ENCODE measurements around the gene EDEM2. TPM values are rescaled to one million over a fixed set of nuclear protein-coding genes. Genes with fewer than 3 reads are reported as not detected.

Gene EDEM2
- polyA plus RNA-seq, 3 donors, result 39.5 to 86.1 (median 75.6) TPM

DNA sequence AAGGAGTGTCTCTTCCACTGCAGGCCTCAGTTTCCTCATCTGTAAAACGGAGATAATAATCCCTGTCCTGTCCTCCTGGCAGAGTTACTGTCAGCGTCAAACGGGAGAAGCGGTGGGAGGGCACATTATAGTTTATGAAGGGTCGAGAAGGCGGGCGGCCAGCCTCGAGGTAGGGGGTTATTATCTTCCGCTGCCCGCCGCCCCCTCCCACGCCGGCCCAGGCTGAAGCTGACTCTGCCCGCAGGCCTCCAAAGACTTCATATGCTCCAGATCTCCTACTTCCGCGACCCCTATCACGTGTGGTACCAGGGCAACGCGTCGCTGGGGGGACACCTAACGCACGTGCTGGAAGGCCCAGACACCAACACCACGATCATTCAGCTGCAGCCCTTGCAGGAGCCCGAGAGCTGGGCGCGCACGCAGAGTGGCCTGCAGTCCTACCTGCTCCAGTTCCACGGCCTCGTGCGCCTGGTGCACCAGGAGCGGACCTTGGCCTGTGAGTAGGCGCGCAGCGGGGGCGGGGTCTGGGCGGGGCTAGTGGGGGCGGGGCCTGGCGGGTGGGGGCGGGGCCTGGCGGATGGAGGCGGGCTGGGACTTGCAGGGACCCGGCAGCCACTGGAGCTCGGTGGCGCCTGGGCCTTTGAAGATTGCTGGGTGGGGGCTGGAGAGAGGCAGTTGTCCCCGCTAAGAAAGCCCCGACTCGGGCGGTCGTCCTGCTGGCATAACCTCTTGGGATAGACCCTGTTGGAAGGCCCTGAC is 27.5 kb upstream of the EDEM2 start:
- Histone ChIP-seq H3K9ac (ENCODE audit: insufficient read depth, low read length, poor library complexity, severe bottlenecking) (no peak overlapping the region), H3K36me3 (replicated peaks in 1 of 2; ENCODE audit: control insufficient read depth in 1 of 2, insufficient read depth in 2 of 2, low read length in 2 of 2) (no peaks in the 10 kb centered on the region), H3K27ac (ENCODE audit: low read depth in 1 of 2, low read length in 2 of 2) (no peak overlapping the region), H3K27me3 (ENCODE audit: control insufficient read depth in 2 of 2, insufficient read depth in 2 of 2, low read length in 2 of 2) (no peaks in the 10 kb centered on the region), H4K20me1 (ENCODE audit: insufficient read depth, low read length) (no peaks in the 10 kb centered on the region), H3K4me1 (ENCODE audit: control insufficient read depth in 1 of 2, insufficient read depth in 2 of 2, low read length in 2 of 2) (peaks cover 11 to 13% of the 10 kb centered on the region in 2 donors), H2AFZ (ENCODE audit: insufficient read depth, low read depth, low read length, poor library complexity, severe bottlenecking) (no peak overlapping the region), H3K4me2 (replicated peaks; ENCODE audit: extremely low read depth, low read length, poor library complexity, severe bottlenecking) (no peak overlapping the region), H3K4me3 (replicated peaks in 1 of 3; ENCODE audit: low read depth in 2 of 3, low read length in 3 of 3) (no peak overlapping the region), H3K9me3 (replicated peaks in 1 of 2; ENCODE audit: control insufficient read depth in 1 of 2, insufficient read depth in 1 of 2, low read length in 2 of 2) (peaks cover 0 to 4% of the 10 kb centered on the region in 2 donors), H3K79me2 (ENCODE audit: insufficient read depth, low read length) (no peaks in the 10 kb centered on the region)
- no peak for DNase-seq
- intact Hi-C loops (cut with micrococcal nuclease), result no loop called here
- Mint-ChIP-seq H3K36me3 (peaks cover 0 to 8% of the 10 kb centered on the region in 2 donors), H3K27me3 (ENCODE audit: low read depth in 3 of 3) (peaks cover 0 to 12% (median 4%) of the 10 kb centered on the region in 3 donors), H3K4me1 (peaks cover 13% of the 10 kb centered on the region), H3K27ac (no peak overlapping the region), H3K9me3 (peaks cover 0 to 8% (median 2%) of the 10 kb centered on the region in 7 donors), H3K4me3 (no peak overlapping the region)
- 97% methylated on average over 29 of the region's 49 CpGs for WGBS (ENCODE audit: insufficient coverage)
- TF ChIP-seq CTCF (IDR thresholded peaks at IDR 0.05), result no peak

DNA sequence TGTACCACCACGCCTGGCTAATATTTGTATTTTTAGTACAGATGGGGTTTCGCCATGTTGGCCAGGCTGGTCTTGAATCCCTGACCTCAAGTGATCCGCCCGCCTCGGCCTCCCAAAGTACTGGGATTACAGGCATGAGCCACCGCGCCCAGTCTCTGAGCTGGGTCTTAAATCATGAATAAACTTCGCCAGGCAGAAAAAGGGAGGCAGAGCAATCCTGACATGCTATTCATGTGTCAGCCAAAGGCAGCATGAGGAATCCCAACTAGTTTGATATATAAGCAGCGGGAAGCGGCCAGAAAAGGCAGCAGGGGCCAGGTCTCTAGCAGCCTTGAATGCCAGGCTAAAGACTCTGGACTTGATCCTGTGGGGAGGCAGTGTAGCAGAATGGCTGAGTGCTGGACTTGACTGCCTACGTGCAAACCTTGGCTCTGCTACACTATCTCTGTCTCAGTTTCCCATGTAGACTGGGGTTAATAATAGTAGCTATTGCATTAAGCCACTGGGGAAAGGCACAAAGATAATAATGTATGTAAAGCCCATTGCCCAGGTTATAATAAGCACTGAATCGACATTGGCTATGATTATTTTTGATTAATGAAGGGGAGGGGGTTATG is 26.5 kb upstream of the EDEM2 start:
- H3K27me3 Mint-ChIP-seq (ENCODE audit: low read depth in 3 of 3), result peaks cover 0 to 15% (median 4%) of the 10 kb centered on the region in 3 donors
- intact Hi-C loops (cut with micrococcal nuclease), result no loop called here
- Histone ChIP-seq H3K9ac (ENCODE audit: insufficient read depth, low read length, poor library complexity, severe bottlenecking) (no peak overlapping the region), H3K36me3 (replicated peaks in 1 of 2; ENCODE audit: control insufficient read depth in 1 of 2, insufficient read depth in 2 of 2, low read length in 2 of 2) (no peaks in the 10 kb centered on the region), H3K4me2 (replicated peaks; ENCODE audit: extremely low read depth, low read length, poor library complexity, severe bottlenecking) (no peak overlapping the region), H3K4me3 (replicated peaks in 1 of 3; ENCODE audit: low read depth in 2 of 3, low read length in 3 of 3) (no peak overlapping the region), H4K20me1 (ENCODE audit: insufficient read depth, low read length) (no peaks in the 10 kb centered on the region), H3K9me3 (replicated peaks in 1 of 2; ENCODE audit: control insufficient read depth in 1 of 2, insufficient read depth in 1 of 2, low read length in 2 of 2) (peaks cover 0 to 4% of the 10 kb centered on the region in 2 donors), H3K27me3 (ENCODE audit: control insufficient read depth in 2 of 2, insufficient read depth in 2 of 2, low read length in 2 of 2) (no peaks in the 10 kb centered on the region), H3K79me2 (ENCODE audit: insufficient read depth, low read length) (no peaks in the 10 kb centered on the region), H2AFZ (ENCODE audit: insufficient read depth, low read depth, low read length, poor library complexity, severe bottlenecking) (no peak overlapping the region), H3K27ac (ENCODE audit: low read depth in 1 of 2, low read length in 2 of 2) (no peak overlapping the region), H3K4me1 (ENCODE audit: control insufficient read depth in 1 of 2, insufficient read depth in 2 of 2, low read length in 2 of 2) (peaks cover 11 to 13% of the 10 kb centered on the region in 2 donors)
- no peak overlapping the region for H3K4me3 Mint-ChIP-seq
- no peak for DNase-seq
- peaks cover 0 to 8% of the 10 kb centered on the region in 2 donors for H3K36me3 Mint-ChIP-seq
- peaks cover 0 to 8% (median 2%) of the 10 kb centered on the region in 7 donors for H3K9me3 Mint-ChIP-seq
- H3K4me1 Mint-ChIP-seq, result peaks cover 13% of the 10 kb centered on the region
- 96% methylated on average over 11 of the region's 12 CpGs for WGBS (ENCODE audit: insufficient coverage)
- H3K27ac Mint-ChIP-seq, result no peak overlapping the region
- TF ChIP-seq CTCF (IDR thresholded peaks at IDR 0.05), result no peak

Data from CD14-positive monocyte (primary cell).